ENCODE results near the gene CFAP45.
"Not testable (repeated sequence)": the region's sequence is repeated elsewhere in the genome, so short reads cannot be mapped to it uniquely, and the experiment has no call there.

The CFAP45 gene

GRCh38 chr1:159899634-159900033 is 331 bp downstream of the CFAP45 start:
- not testable (repeated sequence) for H2BK120ac ChIP-seq (ENCODE audit: low read depth, low read length); H3K9me3 ChIP-seq (ENCODE audit: control insufficient read depth, low read length); H3K27me3 ChIP-seq (ENCODE audit: control insufficient read depth in 1 of 2, insufficient read depth in 1 of 2, low read length in 2 of 2); H2BK5ac ChIP-seq (ENCODE audit: low read depth, low read length, poor library complexity, severe bottlenecking); H3K4me3 ChIP-seq (ENCODE audit: insufficient read depth in 1 of 2, low read depth in 1 of 2, low read length in 2 of 2); H3K36me3 ChIP-seq (ENCODE audit: control insufficient read depth in 1 of 2, insufficient read depth in 2 of 2, low read depth in 1 of 2, low read length in 2 of 2); DNase-seq; H3K23ac ChIP-seq (ENCODE audit: low read length in 2 of 2); H2AFZ ChIP-seq (ENCODE audit: low read depth, low read length); H3K27ac ChIP-seq (ENCODE audit: low read length, poor library complexity, severe bottlenecking); H3K79me1 ChIP-seq (replicated peaks; ENCODE audit: low read length, poor library complexity, severe bottlenecking); H2AK5ac ChIP-seq (ENCODE audit: low read length, severe bottlenecking); H4K8ac ChIP-seq (ENCODE audit: low read length); H3K4ac ChIP-seq (ENCODE audit: low read depth in 1 of 2, low read length in 2 of 2)
- peak overlapping the region; percentile 78 for H2BK15ac ChIP-seq (ENCODE audit: low read depth, poor library complexity, severe bottlenecking)
- peaks cover 12% of the 10 kb centered on the region for H3K4me1 ChIP-seq (ENCODE audit: control insufficient read depth, insufficient read depth, low read depth, low read length)
- H3K4me2 ChIP-seq (ENCODE audit: low read length, poor library complexity, severe bottlenecking) = peak overlapping the region; percentile 48
- H4K91ac ChIP-seq (ENCODE audit: low read length) = peak overlapping the region; percentile 53
- 94% methylated on average over 15 of the region's 15 CpGs for WGBS
- peak overlapping the region; percentile 35 to 43 for H3K18ac ChIP-seq (ENCODE audit: low read depth in 1 of 2, low read length in 2 of 2)
- H2BK12ac ChIP-seq (ENCODE audit: low read length in 2 of 2) = peak overlapping the region in 1 of 2 experiments; percentile 71
- peak overlapping the region in 1 of 2 experiments; percentile 49 for H3K14ac ChIP-seq (ENCODE audit: low read length in 2 of 2)
- H3K9ac ChIP-seq (ENCODE audit: low read length) = peak overlapping the region; percentile 63

GRCh38 chr1:159898527-159898926 is 1.4 kb downstream of the CFAP45 start:
- no peak overlapping the region for H4K91ac ChIP-seq (ENCODE audit: low read length)
- H3K23ac ChIP-seq (ENCODE audit: low read length in 2 of 2) = no peak overlapping the region
- peaks cover 12% of the 10 kb centered on the region for H3K4me1 ChIP-seq (ENCODE audit: control insufficient read depth, insufficient read depth, low read depth, low read length)
- H4K8ac ChIP-seq (ENCODE audit: low read length) = no peak overlapping the region
- no peak overlapping the region for H3K14ac ChIP-seq (ENCODE audit: low read length in 2 of 2)
- H3K27me3 ChIP-seq (ENCODE audit: control insufficient read depth in 1 of 2, insufficient read depth in 1 of 2, low read length in 2 of 2) = peaks cover 0 to 4% of the 10 kb centered on the region in 2 experiments
- no peak overlapping the region for H2BK120ac ChIP-seq (ENCODE audit: low read depth, low read length)
- H3K4me3 ChIP-seq (ENCODE audit: insufficient read depth in 1 of 2, low read depth in 1 of 2, low read length in 2 of 2) = no peak overlapping the region
- no peak overlapping the region for H2BK15ac ChIP-seq (ENCODE audit: low read depth, poor library complexity, severe bottlenecking)
- peaks cover 4% of the 10 kb centered on the region for H3K9me3 ChIP-seq (ENCODE audit: control insufficient read depth, low read length)
- H3K27ac ChIP-seq (ENCODE audit: low read length, poor library complexity, severe bottlenecking) = no peak overlapping the region
- H3K18ac ChIP-seq (ENCODE audit: low read depth in 1 of 2, low read length in 2 of 2) = no peak overlapping the region
- H3K36me3 ChIP-seq (ENCODE audit: control insufficient read depth in 1 of 2, insufficient read depth in 2 of 2, low read depth in 1 of 2, low read length in 2 of 2) = no peaks in the 10 kb centered on the region
- no peak overlapping the region for H3K9ac ChIP-seq (ENCODE audit: low read length)
- no peak overlapping the region for H2AK5ac ChIP-seq (ENCODE audit: low read length, severe bottlenecking)
- DNase-seq = no peak
- no peak overlapping the region for H2BK5ac ChIP-seq (ENCODE audit: low read depth, low read length, poor library complexity, severe bottlenecking)
- H2AFZ ChIP-seq (ENCODE audit: low read depth, low read length) = no peak overlapping the region
- H2BK12ac ChIP-seq (ENCODE audit: low read length in 2 of 2) = peak overlapping the region in 1 of 2 experiments; percentile 29
- H3K79me1 ChIP-seq (replicated peaks; ENCODE audit: low read length, poor library complexity, severe bottlenecking) = no peaks in the 10 kb centered on the region
- H3K4me2 ChIP-seq (ENCODE audit: low read length, poor library complexity, severe bottlenecking) = no peak overlapping the region
- WGBS = no CpG with 5 or more reads among the region's 3 CpGs
- H3K4ac ChIP-seq (ENCODE audit: low read depth in 1 of 2, low read length in 2 of 2) = no peak overlapping the region

DNA sequence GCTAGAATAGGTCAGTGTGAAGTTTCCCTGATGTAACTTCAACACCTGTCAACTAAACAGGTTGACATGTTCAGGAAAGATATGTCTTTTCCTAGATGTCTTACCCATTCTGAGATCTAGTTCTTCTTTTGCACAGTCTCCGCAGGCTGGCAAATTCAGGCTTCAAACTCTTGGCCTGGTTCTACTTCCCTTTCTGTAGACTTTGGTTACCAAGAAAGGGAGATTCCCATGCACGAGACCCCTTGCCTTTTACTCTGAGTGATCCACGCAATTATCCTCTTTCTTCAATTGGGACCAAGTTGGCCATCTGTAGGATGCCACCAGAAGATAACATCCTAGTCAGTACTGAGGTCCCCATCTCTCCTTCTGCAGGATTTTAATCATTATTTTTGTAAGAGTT is 2.0 kb downstream of the CFAP45 start:
- Histone ChIP-seq H2BK120ac (ENCODE audit: low read depth, low read length) (no peak overlapping the region), H2BK12ac (ENCODE audit: low read length in 2 of 2) (no peak overlapping the region), H3K27ac (ENCODE audit: low read length, poor library complexity, severe bottlenecking) (no peak overlapping the region), H3K4ac (ENCODE audit: low read depth in 1 of 2, low read length in 2 of 2) (no peak overlapping the region), H3K4me1 (ENCODE audit: control insufficient read depth, insufficient read depth, low read depth, low read length) (peaks cover 12% of the 10 kb centered on the region), H3K4me3 (ENCODE audit: insufficient read depth in 1 of 2, low read depth in 1 of 2, low read length in 2 of 2) (no peak overlapping the region), H3K27me3 (ENCODE audit: control insufficient read depth in 1 of 2, insufficient read depth in 1 of 2, low read length in 2 of 2) (peaks cover 0 to 4% of the 10 kb centered on the region in 2 experiments), H2BK15ac (ENCODE audit: low read depth, poor library complexity, severe bottlenecking) (no peak overlapping the region), H3K79me1 (replicated peaks; ENCODE audit: low read length, poor library complexity, severe bottlenecking) (no peaks in the 10 kb centered on the region), H2BK5ac (ENCODE audit: low read depth, low read length, poor library complexity, severe bottlenecking) (no peak overlapping the region), H3K14ac (ENCODE audit: low read length in 2 of 2) (no peak overlapping the region), H2AFZ (ENCODE audit: low read depth, low read length) (no peak overlapping the region), H4K8ac (ENCODE audit: low read length) (no peak overlapping the region), H3K36me3 (ENCODE audit: control insufficient read depth in 1 of 2, insufficient read depth in 2 of 2, low read depth in 1 of 2, low read length in 2 of 2) (no peaks in the 10 kb centered on the region), H2AK5ac (ENCODE audit: low read length, severe bottlenecking) (no peak overlapping the region), H3K4me2 (ENCODE audit: low read length, poor library complexity, severe bottlenecking) (no peak overlapping the region), H4K91ac (ENCODE audit: low read length) (no peak overlapping the region), H3K23ac (ENCODE audit: low read length in 2 of 2) (no peak overlapping the region), H3K18ac (ENCODE audit: low read depth in 1 of 2, low read length in 2 of 2) (no peak overlapping the region), H3K9ac (ENCODE audit: low read length) (no peak overlapping the region), H3K9me3 (ENCODE audit: control insufficient read depth, low read length) (no peaks in the 10 kb centered on the region)
- 90% methylated on average over 3 of the region's 3 CpGs for WGBS
- no peak for DNase-seq

DNA sequence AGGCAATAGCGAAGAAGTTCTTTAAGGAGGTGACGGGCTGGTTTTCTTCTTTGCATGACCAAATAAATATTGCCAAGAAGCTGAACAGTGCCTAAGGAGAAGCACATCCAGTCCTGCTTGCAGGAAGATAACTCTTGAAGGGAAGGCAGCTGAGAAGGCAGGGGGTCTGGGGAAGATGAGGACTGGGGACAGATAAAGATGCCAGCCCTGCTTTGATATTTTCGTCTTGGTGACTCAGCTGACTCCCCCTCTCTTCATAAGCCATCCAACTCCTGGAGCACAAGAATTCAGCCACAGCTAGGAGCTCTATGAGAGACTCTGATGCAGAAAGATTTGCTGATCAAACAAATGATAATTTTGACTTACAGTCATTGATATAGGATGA is 3.4 kb downstream of the CFAP45 start:
- 62% methylated on average over 2 of the region's 3 CpGs for WGBS
- H4K91ac ChIP-seq (ENCODE audit: low read length) = no peak overlapping the region

More for the DNA sequence above, 3.4 kb downstream of the CFAP45 start:
- Histone ChIP-seq H3K79me1 (replicated peaks; ENCODE audit: low read length, poor library complexity, severe bottlenecking) (no peaks in the 10 kb centered on the region), H2AFZ (ENCODE audit: low read depth, low read length) (no peak overlapping the region), H3K36me3 (ENCODE audit: control insufficient read depth in 1 of 2, insufficient read depth in 2 of 2, low read depth in 1 of 2, low read length in 2 of 2) (no peaks in the 10 kb centered on the region), H3K4ac (ENCODE audit: low read depth in 1 of 2, low read length in 2 of 2) (no peak overlapping the region), H2BK12ac (ENCODE audit: low read length in 2 of 2) (peak overlapping the region in 1 of 2 experiments; percentile 7), H3K27ac (ENCODE audit: low read length, poor library complexity, severe bottlenecking) (no peak overlapping the region), H2BK15ac (ENCODE audit: low read depth, poor library complexity, severe bottlenecking) (no peak overlapping the region), H2AK5ac (ENCODE audit: low read length, severe bottlenecking) (no peak overlapping the region), H3K27me3 (ENCODE audit: control insufficient read depth in 1 of 2, insufficient read depth in 1 of 2, low read length in 2 of 2) (peaks cover 0 to 4% of the 10 kb centered on the region in 2 experiments), H3K9me3 (ENCODE audit: control insufficient read depth, low read length) (no peaks in the 10 kb centered on the region), H4K8ac (ENCODE audit: low read length) (no peak overlapping the region), H3K18ac (ENCODE audit: low read depth in 1 of 2, low read length in 2 of 2) (peak overlapping the region in 1 of 2 experiments; percentile 42), H3K9ac (ENCODE audit: low read length) (no peak overlapping the region), H2BK120ac (ENCODE audit: low read depth, low read length) (no peak overlapping the region), H3K23ac (ENCODE audit: low read length in 2 of 2) (no peak overlapping the region), H3K4me3 (ENCODE audit: insufficient read depth in 1 of 2, low read depth in 1 of 2, low read length in 2 of 2) (no peak overlapping the region), H2BK5ac (ENCODE audit: low read depth, low read length, poor library complexity, severe bottlenecking) (no peak overlapping the region), H3K4me2 (ENCODE audit: low read length, poor library complexity, severe bottlenecking) (no peak overlapping the region), H3K4me1 (ENCODE audit: control insufficient read depth, insufficient read depth, low read depth, low read length) (peaks cover 12% of the 10 kb centered on the region), H3K14ac (ENCODE audit: low read length in 2 of 2) (no peak overlapping the region)
- no peak for DNase-seq

Data from mesenchymal stem cell (in vitro differentiated cells and primary cell).